Activated naive CD8-positive, alpha-beta T cell treated with anti-CD3 and anti-CD28 coated beads, Interleukin-2, amount 50 U/mL, for 24 hours (primary cell): Measurements from ENCODE around the gene SMARCA4.

Experiments used
- ATAC-seq: fragments of 150-1000 bp; cut with Tn5 transposase; one replicate; pipeline ENCODE4 v1.10.0; 2021
- DNase-seq: peaks from one replicate; pipeline ENCODE4 v3.0.0; 2021
- H3K27ac Mint-ChIP-seq: one replicate; pipeline ENCODE4 v1.8.0; 2021; ENCODE audit warnings: mild to moderate bottlenecking, mixed read lengths
- H3K27me3 Mint-ChIP-seq: one replicate; pipeline ENCODE4 v1.8.0; 2021; ENCODE audit warnings: mixed read lengths
- H3K36me3 Mint-ChIP-seq: one replicate; pipeline ENCODE4 v1.8.0; 2021; ENCODE audit warnings: low read depth, mixed read lengths
- H3K4me1 Mint-ChIP-seq: one replicate; pipeline ENCODE4 v1.8.0; 2021; ENCODE audit warnings: mixed read lengths
- H3K4me3 Mint-ChIP-seq: one replicate; pipeline ENCODE4 v1.8.0; 2021; ENCODE audit warnings: mild to moderate bottlenecking, moderate library complexity, mixed read lengths
- H3K9me3 Mint-ChIP-seq: one replicate; pipeline ENCODE4 v1.8.0; 2021; ENCODE audit warnings: mixed read lengths

Gene SMARCA4

DNA sequence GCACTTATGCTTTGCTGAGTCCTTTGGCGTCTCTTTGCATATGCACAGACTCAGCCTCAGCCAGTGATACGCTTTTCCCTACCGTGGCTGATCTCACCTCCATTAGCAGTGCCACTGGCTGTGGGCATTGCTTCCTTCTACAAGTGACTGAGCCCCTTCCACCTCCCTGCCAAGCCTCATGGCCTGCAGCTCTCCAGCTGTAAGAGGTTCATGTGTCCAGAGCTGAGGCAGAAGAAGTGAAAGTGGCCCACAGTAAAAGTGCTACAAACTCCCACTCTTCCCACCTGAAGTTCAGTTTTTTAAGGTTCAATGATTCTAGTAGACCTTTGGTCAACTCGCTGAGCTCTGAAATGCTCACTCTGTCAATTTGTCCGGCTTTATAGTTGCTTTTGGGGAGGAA is 44.7 kb downstream of the SMARCA4 start:
- DNase-seq, result no peak
- H3K4me1 Mint-ChIP-seq, result no peaks in the 10 kb centered on the region
- no peak overlapping the region for H3K4me3 Mint-ChIP-seq
- ATAC-seq, result no peak
- H3K36me3 Mint-ChIP-seq, result peaks cover 35% of the 10 kb centered on the region
- H3K9me3 Mint-ChIP-seq, result no peaks in the 10 kb centered on the region
- H3K27me3 Mint-ChIP-seq, result no peaks in the 10 kb centered on the region
- H3K27ac Mint-ChIP-seq, result no peak overlapping the region

DNA sequence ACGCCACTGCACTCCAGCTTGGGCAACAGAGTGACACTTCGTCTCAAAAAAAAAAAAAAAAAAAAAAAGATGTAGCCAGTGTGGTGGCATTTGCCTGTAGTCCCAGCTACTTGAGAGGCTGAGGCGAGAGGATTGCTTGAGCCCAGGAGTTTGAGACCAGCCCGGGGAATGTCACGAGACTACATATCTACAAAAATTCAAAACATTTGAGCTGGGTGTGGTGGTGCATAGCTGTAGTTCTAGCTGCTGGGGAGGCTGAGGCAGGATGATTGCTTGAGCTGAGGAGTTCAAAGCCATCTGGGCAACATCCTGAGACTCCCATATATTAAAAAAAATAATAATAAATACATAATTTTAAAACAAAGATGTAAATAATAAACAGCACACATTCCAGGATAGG is 46.6 kb downstream of the SMARCA4 start:
- Mint-ChIP-seq H3K27me3 (no peaks in the 10 kb centered on the region), H3K4me3 (no peak overlapping the region), H3K9me3 (no peaks in the 10 kb centered on the region), H3K4me1 (no peaks in the 10 kb centered on the region), H3K27ac (no peak overlapping the region), H3K36me3 (peaks cover 39% of the 10 kb centered on the region)
- ATAC-seq (no peak), DNase-seq (no peak)

DNA sequence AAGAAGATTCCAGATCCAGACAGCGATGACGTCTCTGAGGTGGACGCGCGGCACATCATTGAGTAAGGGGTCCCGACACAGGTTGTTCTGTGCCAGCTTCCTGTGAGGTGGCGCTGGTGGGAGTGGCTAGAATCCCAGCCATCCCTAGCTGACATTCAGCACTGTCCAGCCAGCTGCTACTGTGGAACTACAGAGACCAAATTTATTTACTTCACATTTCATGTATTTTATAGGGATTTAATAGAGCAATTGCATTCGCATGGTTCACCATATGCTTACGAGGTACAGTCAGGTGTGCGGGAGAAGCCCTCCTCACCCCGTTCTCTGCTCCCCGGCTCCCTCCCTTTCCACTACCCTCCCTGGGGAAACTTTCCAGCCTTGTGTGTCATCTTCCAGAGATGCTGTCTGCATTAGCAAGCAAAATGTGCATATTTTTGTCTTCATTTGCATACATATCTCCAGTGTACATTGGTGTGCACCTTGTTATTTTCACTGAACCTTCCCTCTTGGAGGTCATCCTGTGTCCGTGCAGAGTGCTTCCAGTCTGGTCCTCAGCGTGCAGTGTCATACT is 47.2 kb downstream of the SMARCA4 start:
- Mint-ChIP-seq H3K4me3 (no peak overlapping the region), H3K9me3 (no peaks in the 10 kb centered on the region), H3K36me3 (peaks cover 41% of the 10 kb centered on the region), H3K27me3 (no peaks in the 10 kb centered on the region), H3K27ac (no peak overlapping the region), H3K4me1 (no peaks in the 10 kb centered on the region)
- ATAC-seq (no peak), DNase-seq (no peak)

DNA sequence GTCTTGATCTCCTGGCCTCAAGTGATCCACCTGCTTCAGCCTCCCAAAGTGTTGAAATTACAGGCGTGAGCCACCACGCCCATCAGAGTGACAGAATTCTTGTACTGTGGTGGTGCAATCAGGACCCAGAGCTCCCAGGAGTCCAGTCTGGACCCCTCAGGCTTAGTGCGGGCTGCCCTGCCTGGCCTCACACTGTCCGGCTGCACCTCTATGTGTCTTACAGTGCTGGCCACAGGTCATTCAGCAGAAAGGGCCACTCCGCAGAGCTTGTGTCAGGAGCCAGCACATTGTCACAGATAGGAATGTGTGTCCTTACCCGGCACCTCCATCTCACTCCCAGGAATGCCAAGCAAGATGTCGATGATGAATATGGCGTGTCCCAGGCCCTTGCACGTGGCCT is 49.2 kb downstream of the SMARCA4 start:
- H3K36me3 Mint-ChIP-seq, result peaks cover 42% of the 10 kb centered on the region
- no peak overlapping the region for H3K27ac Mint-ChIP-seq
- no peak overlapping the region for H3K4me3 Mint-ChIP-seq

DNA sequence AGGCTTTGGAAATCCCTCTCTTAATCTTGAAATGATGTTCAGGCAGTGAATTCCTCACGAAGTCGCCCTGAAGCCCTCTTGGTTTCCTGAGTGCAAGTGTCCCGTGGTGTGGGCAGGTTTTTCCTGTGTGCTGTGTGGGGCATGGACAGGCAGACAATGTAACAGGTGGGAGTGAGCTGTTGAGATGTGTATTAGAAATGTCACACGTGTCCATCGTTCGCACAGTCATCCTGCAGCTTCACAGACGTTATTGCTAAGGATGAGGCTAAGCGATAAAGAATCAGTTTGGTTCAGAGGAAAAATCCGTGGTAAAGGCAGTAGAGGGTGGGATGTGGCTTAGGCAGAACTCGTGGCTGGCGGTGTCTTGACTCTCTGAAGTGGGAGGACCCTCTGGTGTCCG is 51.7 kb downstream of the SMARCA4 start:
- Mint-ChIP-seq H3K27me3 (no peaks in the 10 kb centered on the region), H3K27ac (no peak overlapping the region), H3K4me1 (no peaks in the 10 kb centered on the region), H3K9me3 (no peaks in the 10 kb centered on the region), H3K36me3 (peaks cover 46% of the 10 kb centered on the region), H3K4me3 (no peak overlapping the region)
- DNase-seq (no peak), ATAC-seq (no peak)

More for the DNA sequence above, 49.2 kb downstream of the SMARCA4 start:
- no peaks in the 10 kb centered on the region for H3K9me3 Mint-ChIP-seq
- no peaks in the 10 kb centered on the region for H3K27me3 Mint-ChIP-seq
- no peaks in the 10 kb centered on the region for H3K4me1 Mint-ChIP-seq
- DNase-seq, result no peak
- no peak for ATAC-seq

DNA sequence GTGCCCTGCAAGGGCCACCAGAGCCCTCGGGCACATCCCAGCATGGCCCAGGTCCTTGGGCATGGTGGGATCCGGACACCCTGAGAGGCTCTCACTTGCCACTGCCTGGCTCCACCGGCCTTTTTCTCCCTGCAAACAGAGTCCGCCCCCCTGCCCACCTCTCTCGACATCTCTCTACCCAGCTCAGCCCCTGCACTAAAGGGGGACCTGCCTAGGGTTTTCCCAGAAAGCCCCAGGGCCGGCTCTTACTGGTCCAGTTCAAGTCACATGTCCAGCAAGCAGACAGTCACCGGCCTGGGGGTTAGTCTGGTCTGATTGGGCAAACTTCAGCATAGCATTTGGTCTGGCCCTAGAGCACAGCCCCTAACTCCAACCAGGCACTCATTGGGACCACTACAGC is 52.9 kb downstream of the SMARCA4 start:
- Mint-ChIP-seq H3K9me3 (no peaks in the 10 kb centered on the region), H3K27me3 (no peaks in the 10 kb centered on the region), H3K4me3 (no peak overlapping the region), H3K4me1 (no peaks in the 10 kb centered on the region), H3K27ac (no peak overlapping the region), H3K36me3 (peaks cover 44% of the 10 kb centered on the region)
- no peak for ATAC-seq
- DNase-seq, result no peak

DNA sequence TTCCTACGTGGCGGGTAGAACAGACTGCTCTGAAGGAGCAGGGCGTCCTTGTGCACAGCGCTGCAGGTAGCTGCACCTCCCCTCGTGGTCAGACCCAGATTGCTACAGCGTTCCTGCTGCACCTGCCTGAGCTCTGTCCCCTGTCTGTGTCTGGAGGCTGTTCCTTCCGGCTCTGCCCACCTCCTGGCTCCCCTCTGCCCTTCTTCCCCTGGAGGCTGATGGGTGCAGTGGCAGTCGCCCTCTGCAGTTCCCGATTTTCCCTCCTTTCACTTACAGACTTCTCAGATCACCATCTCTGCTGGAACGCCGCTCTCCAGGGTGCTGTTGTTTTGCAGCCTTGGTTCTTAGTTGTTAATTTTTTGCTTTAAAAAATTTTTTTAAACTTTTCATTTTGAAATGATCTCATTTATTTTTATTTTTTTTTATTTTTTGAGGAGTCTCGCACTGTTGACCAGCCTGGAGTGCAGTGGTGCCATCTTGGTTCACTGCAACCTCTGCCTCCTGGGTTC is 53.6 kb downstream of the SMARCA4 start:
- no peak for ATAC-seq
- Mint-ChIP-seq H3K9me3 (no peaks in the 10 kb centered on the region), H3K4me3 (no peak overlapping the region), H3K27me3 (no peaks in the 10 kb centered on the region), H3K36me3 (peaks cover 41% of the 10 kb centered on the region), H3K27ac (no peak overlapping the region), H3K4me1 (no peaks in the 10 kb centered on the region)
- DNase-seq, result no peak

DNA sequence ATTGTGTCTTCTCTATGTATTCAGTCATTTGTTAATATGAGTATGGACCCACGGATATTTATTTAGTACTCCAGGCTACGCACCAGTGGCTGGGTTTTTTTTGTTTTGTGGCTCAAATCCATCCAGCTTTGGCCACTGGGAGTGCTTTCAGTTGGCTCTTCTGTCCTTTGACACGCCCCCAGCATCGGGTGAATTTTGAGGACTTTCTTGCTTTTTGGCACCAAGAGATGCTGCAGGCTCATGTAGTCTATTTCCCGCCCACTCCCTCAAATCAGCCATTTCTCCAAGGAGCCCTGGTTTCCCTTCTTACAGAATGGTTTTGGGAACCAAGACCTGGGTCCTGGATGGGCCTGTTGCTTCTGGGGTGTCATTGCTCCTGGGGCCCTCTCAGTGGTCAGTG is 55.8 kb downstream of the SMARCA4 start:
- peaks cover 42% of the 10 kb centered on the region for H3K36me3 Mint-ChIP-seq

DNA sequence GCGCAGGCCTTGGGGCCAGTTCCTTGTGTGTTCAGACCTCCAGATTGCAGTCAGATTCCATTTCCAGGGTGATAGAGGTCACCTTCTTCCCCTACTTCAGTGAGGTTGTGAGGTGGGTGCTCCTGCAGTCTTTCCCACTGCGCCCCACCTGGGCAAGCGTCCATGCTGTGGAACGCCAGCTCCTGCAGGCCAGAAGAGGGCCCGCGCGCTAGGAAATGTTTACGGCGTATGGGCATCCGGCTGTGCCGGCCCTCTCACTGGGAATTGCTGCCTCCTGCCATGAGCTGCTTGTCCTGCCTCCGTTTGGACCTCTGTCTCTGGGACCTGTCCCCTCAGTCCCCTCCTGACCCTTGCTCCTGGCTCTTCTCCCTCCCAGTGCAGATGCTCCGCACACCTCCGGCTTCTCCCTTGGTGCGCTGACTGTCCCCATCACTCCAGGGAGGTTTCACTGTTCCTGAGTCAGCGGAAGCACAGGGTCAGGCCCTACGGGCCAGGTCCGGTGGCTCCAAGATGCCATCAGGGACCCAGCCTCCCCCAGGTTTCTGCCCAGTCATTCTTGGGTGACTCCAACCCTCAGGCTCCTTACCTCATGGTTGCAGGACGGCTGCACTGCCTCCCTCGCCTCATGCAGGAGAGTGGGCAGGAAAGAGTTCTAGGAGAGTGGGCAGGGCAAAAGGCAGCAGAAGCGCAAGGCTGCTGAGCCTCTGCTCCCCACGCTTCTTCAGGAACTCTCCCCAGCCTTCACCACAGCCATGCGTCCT is 56.6 kb downstream of the SMARCA4 start:
- H3K27me3 Mint-ChIP-seq, result no peaks in the 10 kb centered on the region
- no peaks in the 10 kb centered on the region for H3K9me3 Mint-ChIP-seq
- no peak overlapping the region for H3K4me3 Mint-ChIP-seq
- H3K36me3 Mint-ChIP-seq, result peaks cover 45% of the 10 kb centered on the region
- no peaks in the 10 kb centered on the region for H3K4me1 Mint-ChIP-seq
- H3K27ac Mint-ChIP-seq, result no peak overlapping the region
- DNase-seq, result no peak
- ATAC-seq, result no peak

More for the DNA sequence above, 55.8 kb downstream of the SMARCA4 start:
- no peak for ATAC-seq
- Mint-ChIP-seq H3K4me1 (no peaks in the 10 kb centered on the region), H3K4me3 (no peak overlapping the region), H3K9me3 (no peaks in the 10 kb centered on the region), H3K27ac (no peak overlapping the region), H3K27me3 (no peaks in the 10 kb centered on the region)
- no peak for DNase-seq

DNA sequence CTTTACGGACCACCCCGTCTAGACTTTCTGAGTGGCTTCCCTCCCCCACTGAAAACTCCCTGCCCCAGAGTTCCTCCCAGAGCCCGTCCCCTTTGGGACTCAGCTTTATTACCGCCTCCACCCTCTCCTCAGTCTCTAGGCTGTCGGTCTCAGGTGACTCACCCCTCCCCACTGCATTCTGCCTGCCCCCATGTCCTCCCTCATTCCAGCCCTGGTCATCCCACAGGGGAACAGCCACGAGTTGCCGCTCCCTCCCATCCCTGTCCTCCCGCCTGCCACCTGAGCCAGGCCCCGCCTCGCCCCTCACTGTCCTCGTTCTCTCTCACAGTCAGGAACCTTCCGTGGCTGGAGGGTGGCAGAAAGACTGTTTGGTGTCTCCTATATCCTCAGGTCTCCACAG is 57.3 kb downstream of the SMARCA4 start:
- H3K4me1 Mint-ChIP-seq, result no peaks in the 10 kb centered on the region
- H3K9me3 Mint-ChIP-seq, result no peaks in the 10 kb centered on the region
- H3K27me3 Mint-ChIP-seq, result no peaks in the 10 kb centered on the region
- peaks cover 42% of the 10 kb centered on the region for H3K36me3 Mint-ChIP-seq
- DNase-seq (no peak), ATAC-seq (no peak)
- no peak overlapping the region for H3K4me3 Mint-ChIP-seq
- no peak overlapping the region for H3K27ac Mint-ChIP-seq

DNA sequence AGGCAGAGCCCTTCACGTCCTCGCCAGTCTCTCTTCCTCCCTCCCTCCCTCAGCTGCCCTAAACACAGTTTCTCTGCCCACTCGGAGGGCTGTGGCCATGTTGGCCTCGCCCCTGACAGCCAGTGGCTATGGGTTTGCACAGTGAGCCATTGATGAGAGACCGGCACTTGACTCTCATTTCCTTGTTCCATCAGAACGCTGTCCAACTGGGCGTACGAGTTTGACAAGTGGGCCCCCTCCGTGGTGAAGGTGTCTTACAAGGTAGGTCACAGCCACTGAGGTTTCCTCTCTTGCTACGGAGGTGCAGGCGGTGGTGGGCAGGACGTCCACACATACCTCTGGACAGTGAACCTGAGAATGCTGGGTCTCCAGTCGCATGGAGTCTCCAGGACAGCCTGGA is 57.9 kb downstream of the SMARCA4 start:
- H3K9me3 Mint-ChIP-seq, result no peaks in the 10 kb centered on the region
- no peak overlapping the region for H3K4me3 Mint-ChIP-seq
- no peak for DNase-seq
- no peaks in the 10 kb centered on the region for H3K27me3 Mint-ChIP-seq
- peaks cover 40% of the 10 kb centered on the region for H3K36me3 Mint-ChIP-seq
- H3K4me1 Mint-ChIP-seq, result no peaks in the 10 kb centered on the region
- no peak for ATAC-seq
- H3K27ac Mint-ChIP-seq, result no peak overlapping the region

DNA sequence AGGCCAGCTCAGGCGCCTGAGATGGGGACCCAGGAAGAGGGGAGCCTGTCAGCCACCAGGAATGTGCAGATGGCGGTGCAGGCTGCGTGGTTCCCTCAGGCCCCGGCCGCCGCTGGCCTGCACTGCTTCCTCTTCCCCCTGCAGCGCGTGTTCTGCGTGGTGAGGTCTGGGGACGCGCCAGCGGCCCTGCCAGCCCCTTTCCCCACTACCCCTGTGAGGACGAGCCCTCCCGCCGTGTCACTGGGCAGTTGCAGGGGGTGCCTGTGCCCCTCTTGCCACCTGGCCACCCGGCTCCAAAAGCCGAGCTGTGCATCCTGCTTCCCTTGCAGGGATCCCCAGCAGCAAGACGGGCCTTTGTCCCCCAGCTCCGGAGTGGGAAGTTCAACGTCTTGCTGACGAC is 58.4 kb downstream of the SMARCA4 start:
- DNase-seq, result no peak

DNA sequence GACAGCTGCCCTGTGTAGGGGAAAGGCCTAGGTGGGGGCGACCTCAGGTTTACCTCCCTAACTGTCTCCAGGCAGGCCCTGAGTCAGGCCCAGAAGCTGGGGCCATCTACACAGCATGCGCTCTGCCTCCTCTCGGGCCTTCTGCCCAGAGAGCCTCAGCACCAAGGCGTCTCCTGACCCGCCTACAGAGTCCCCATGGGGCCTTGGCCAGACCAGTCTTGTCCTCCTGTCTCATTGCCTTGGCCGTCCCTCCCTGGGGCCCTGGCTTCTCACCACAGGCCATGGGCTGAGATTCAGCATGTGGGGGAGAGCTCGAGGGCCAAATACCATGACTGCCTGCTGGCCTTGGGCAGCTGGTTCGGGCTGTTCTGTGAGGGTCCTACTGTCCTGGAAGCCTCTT is 59.0 kb downstream of the SMARCA4 start:
- no peaks in the 10 kb centered on the region for H3K9me3 Mint-ChIP-seq
- ATAC-seq (no peak), DNase-seq (no peak)
- peaks cover 36% of the 10 kb centered on the region for H3K36me3 Mint-ChIP-seq
- H3K27ac Mint-ChIP-seq, result no peak overlapping the region
- no peaks in the 10 kb centered on the region for H3K27me3 Mint-ChIP-seq
- no peak overlapping the region for H3K4me3 Mint-ChIP-seq
- no peaks in the 10 kb centered on the region for H3K4me1 Mint-ChIP-seq

More for the DNA sequence above, 58.4 kb downstream of the SMARCA4 start:
- H3K36me3 Mint-ChIP-seq, result peaks cover 39% of the 10 kb centered on the region
- H3K4me3 Mint-ChIP-seq, result no peak overlapping the region
- H3K27ac Mint-ChIP-seq, result no peak overlapping the region
- no peaks in the 10 kb centered on the region for H3K4me1 Mint-ChIP-seq
- no peak for ATAC-seq
- no peaks in the 10 kb centered on the region for H3K27me3 Mint-ChIP-seq
- H3K9me3 Mint-ChIP-seq, result no peaks in the 10 kb centered on the region

DNA sequence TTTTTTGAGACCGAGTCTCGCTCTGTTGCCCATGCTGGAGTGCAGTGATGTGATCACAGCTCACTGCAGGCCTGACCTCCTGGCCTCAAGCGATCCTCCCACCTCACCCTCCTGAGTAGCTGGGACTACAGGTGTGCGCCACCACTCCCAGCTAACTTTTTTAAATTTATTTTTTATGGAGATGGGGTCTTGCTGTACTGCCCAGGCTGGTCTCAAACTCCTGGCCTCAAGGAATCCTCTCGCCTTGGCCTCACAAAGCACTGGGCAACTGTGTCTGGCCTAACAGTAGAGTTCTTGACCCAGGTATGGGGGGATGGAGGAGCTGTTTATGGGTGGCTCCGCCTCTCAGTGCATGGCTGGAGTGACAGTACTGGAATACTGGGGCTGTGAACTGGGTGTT is 59.6 kb downstream of the SMARCA4 start:
- no peak overlapping the region for H3K4me3 Mint-ChIP-seq
- no peaks in the 10 kb centered on the region for H3K9me3 Mint-ChIP-seq
- no peak for ATAC-seq
- H3K4me1 Mint-ChIP-seq, result no peaks in the 10 kb centered on the region
- no peak overlapping the region for H3K27ac Mint-ChIP-seq
- H3K36me3 Mint-ChIP-seq, result peaks cover 34% of the 10 kb centered on the region
- H3K27me3 Mint-ChIP-seq, result no peaks in the 10 kb centered on the region
- DNase-seq, result no peak

DNA sequence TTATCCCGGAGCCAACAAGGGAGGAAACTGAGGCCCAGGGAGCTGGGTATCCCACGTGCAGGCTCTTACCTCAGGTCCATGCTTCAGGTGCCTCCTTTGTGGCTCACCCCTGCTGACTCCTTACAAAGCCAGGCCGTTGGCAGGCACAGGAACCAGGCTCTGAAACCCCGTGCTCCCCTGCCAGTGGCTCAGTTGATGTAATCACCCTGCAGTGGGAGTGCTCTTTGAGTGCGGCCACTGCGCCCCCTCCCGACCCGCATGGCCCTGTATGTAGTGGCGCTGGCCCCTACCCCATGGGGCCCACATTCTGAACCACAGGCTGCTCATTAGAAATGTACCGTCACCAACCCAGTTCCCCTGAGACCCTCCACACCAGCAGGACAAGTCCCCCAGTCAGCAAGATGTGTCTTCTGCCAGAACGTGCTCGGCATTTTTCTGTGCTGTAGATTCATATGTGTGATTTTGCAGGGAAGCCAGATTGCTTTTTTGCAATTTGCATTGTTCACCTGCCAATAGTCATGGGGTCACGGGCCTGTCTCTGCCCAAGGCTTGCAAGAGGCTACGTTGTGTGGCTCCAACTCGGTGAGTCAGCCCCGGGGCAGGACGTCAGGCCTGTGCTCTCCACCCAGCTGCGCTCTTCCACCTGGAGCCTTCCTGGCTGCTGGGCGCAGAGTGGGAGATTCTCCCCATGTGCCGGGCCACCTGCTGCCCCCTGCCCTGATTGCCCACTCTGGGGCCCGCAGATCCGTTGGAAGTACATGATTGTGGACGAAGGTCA is 60.3 kb downstream of the SMARCA4 start:
- Mint-ChIP-seq H3K9me3 (no peaks in the 10 kb centered on the region), H3K27me3 (no peaks in the 10 kb centered on the region), H3K4me1 (no peaks in the 10 kb centered on the region), H3K4me3 (no peak overlapping the region), H3K36me3 (peaks cover 35% of the 10 kb centered on the region), H3K27ac (no peak overlapping the region)
- no peak for DNase-seq
- no peak for ATAC-seq
